Endothelial cell of umbilical vein (primary cell): ENCODE measurements around the gene OXER1.

ENCODE experiments used
- CTCF ChIP-seq, 2 donors: IDR thresholded peaks; 1 replicate in 1 of 2; 2 replicates in 1 of 2; pipeline ENCODE4 v1.5.1; 2011; ENCODE audit warnings: low read length in 2 of 2, mild to moderate bottlenecking in 2 of 2, moderate library complexity in 2 of 2, control low read depth in 1 of 2, inconsistent platforms in 1 of 2, low read depth in 1 of 2; ENCODE audit not compliant: insufficient read depth in 1 of 2; ENCODE audit errors: extremely low read depth in 1 of 2
- EZH2 ChIP-seq: IDR thresholded peaks from 2 replicates; pipeline ENCODE4 v1.6.1; 2012; ENCODE audit warnings: borderline replicate concordance, low read depth, mild to moderate bottlenecking, moderate library complexity, low read length, inconsistent platforms; ENCODE audit not compliant: severe bottlenecking
- FOS ChIP-seq: IDR thresholded peaks from 2 replicates; pipeline ENCODE4 v1.6.1; 2011; ENCODE audit warnings: mild to moderate bottlenecking, low read length, moderate library complexity, borderline replicate concordance; ENCODE audit not compliant: insufficient read depth
- JUN ChIP-seq: IDR thresholded peaks from 2 replicates; pipeline ENCODE4 v1.6.1; 2011; ENCODE audit warnings: borderline replicate concordance, low read depth; ENCODE audit not compliant: insufficient read length, insufficient read depth
- MYC ChIP-seq: IDR thresholded peaks from one replicate; pipeline ENCODE4 v1.6.1; 2011; ENCODE audit warnings: mild to moderate bottlenecking, low read depth, low read length
- POLR2A ChIP-seq: IDR thresholded peaks from 2 replicates; pipeline ENCODE4 v1.6.1; 2012; ENCODE audit warnings: low read depth, mild to moderate bottlenecking, control low read depth, low read length
- POLR2AphosphoS5 ChIP-seq: IDR thresholded peaks from 2 replicates; pipeline ENCODE4 v1.6.1; 2012; ENCODE audit warnings: low read depth, mild to moderate bottlenecking, control low read depth, low read length, moderate library complexity; ENCODE audit not compliant: insufficient read depth

DNA sequence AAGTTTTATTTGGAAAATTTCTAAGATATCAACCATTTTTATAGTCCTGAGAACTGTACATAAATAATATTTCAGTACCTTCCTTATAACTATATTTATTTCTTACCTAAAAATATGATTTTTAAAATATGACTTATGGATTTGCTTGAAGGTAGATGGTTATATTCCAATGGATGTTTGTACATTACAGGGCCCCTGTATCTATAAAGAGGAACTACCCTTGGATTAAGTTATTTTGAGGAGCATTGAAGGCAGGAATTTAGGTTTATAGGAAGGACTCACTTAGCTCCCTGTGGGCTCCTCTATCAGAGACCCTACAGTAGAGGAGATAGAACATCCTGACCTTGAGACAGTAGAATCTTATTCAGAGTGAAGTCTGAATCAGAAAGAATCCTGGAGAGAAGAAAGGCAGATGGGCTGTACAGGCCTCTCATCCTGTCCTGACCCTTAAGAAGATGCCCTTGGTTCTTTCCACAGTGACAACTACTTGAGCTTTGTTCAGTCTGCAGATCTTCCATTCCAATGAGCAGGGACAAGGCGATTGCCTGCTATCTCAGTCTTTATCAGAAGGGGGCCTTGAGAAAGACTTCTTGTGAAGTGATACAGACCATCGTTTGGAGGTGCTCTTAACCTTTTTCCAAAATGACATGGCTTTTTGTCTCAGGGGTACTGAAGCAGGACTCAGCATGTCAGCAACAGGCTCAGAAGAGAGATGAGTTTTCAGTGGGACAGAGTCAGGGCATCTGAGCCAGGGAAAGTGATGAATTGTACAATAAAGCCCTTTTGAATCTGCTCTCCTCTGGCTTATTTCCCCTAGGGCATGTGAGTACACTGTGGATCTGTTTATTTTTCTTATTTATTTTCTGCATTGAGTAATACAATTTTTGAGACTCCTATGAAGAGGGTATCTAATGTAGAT lies 20.9 kb downstream of the OXER1 start:
- TF ChIP-seq JUN (no peak), CTCF (IDR thresholded peaks at IDR 0.05; ENCODE audit: extremely low read depth in 1 of 2, insufficient read depth in 1 of 2, low read depth in 1 of 2, low read length in 2 of 2) (no peak), POLR2A (no peak), EZH2 (no peak), FOS (no peak), MYC (no peak), POLR2AphosphoS5 (no peak)
